ENCODE data around the gene HPS5. TPM values are rescaled to one million over a fixed set of nuclear protein-coding genes. Genes with fewer than 3 reads are reported as not detected.
"Not testable (repeated sequence)": the region's sequence is repeated elsewhere in the genome, so short reads cannot be mapped to it uniquely, and the experiment has no call there.

The HPS5 gene
- total and polyA plus RNA-seq, 5 donors = 6.7 to 13.7 (median 12.5) TPM

- Histone ChIP-seq H3K4me3 (ENCODE audit: low read length) (no peak overlapping the region), H3K27ac (ENCODE audit: low read length) (no peak overlapping the region), H3K27me3 (ENCODE audit: control insufficient read depth, insufficient read depth) (no peaks in the 10 kb centered on the region), H3K4me1 (ENCODE audit: control insufficient read depth, insufficient read depth, low read length) (no peaks in the 10 kb centered on the region), H3K9me3 (ENCODE audit: control insufficient read depth, low read length) (no peaks in the 10 kb centered on the region)
- DNase-seq = no peak
- intact Hi-C loops (cut with DNase I) = no loop called here
- WGBS = 89% methylated on average over 5 of the region's 5 CpGs
- no peak for ATAC-seq
Observed at GRCh38 chr11:18347471-18348125, 25.7 kb upstream of the HPS5 start.

DNA sequence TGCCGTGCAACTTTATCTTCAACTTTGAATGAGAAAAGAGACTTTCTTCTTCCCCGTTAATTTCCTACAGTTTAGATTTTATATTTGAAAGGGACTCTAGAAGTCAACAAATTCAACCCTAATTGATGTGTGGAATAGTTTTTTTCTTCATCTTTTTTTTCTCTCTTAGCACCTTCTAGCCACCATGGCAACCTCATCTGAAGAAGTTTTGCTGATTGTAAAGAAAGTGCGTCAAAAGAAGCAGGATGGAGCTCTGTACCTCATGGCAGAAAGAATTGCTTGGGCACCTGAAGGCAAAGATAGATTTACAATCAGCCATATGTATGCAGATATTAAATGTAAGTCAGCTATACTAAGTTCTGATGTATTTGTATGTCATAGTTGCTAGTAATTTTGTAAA, 11.0 kb upstream of the HPS5 start:
- Histone ChIP-seq H3K9me3 (ENCODE audit: control insufficient read depth, low read length) (no peaks in the 10 kb centered on the region), H3K27me3 (ENCODE audit: control insufficient read depth, insufficient read depth) (no peaks in the 10 kb centered on the region), H3K4me1 (ENCODE audit: control insufficient read depth, insufficient read depth, low read length) (no peaks in the 10 kb centered on the region), H3K27ac (ENCODE audit: low read length) (no peak overlapping the region), H3K4me3 (ENCODE audit: low read length) (no peak overlapping the region)
- 97% methylated on average over 3 of the region's 3 CpGs for WGBS
- ATAC-seq = no peak
- intact Hi-C loops (cut with DNase I) = no loop called here
- no peak for DNase-seq

DNA sequence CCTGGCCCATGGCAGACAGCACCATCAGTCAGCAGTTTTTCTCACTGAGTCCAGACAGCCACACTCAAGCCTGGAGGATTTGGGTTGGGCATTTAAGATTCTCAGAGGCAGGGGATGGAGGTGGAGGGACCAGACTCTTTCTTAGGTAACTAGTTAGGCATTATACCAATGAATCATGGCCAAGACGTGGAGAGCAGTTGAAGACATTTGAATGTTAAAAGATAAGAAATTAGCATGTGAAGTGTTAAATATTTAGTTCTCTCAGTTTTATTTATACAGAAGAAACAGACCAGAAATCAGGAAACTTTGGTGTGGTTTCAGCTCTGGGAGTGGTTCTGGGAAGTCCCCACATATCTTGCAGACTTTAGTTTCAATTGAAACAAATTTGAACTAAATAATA, 10.4 kb upstream of the HPS5 start:
- Histone ChIP-seq H3K9me3 (ENCODE audit: control insufficient read depth, low read length) (no peaks in the 10 kb centered on the region), H3K4me3 (ENCODE audit: low read length) (no peak overlapping the region), H3K27ac (ENCODE audit: low read length) (no peak overlapping the region), H3K4me1 (ENCODE audit: control insufficient read depth, insufficient read depth, low read length) (peaks cover 1% of the 10 kb centered on the region), H3K27me3 (ENCODE audit: control insufficient read depth, insufficient read depth) (no peaks in the 10 kb centered on the region)
- WGBS = 78% methylated on average over 1 of the region's 1 CpG
- ATAC-seq (no peak), DNase-seq (no peak)
- intact Hi-C loops (cut with DNase I) = no loop called here

- 94% methylated on average over 6 of the region's 6 CpGs for WGBS
- H3K27me3 ChIP-seq (ENCODE audit: control insufficient read depth, insufficient read depth) = no peaks in the 10 kb centered on the region
- intact Hi-C loops (cut with DNase I) = no loop called here
- no peaks in the 10 kb centered on the region for H3K9me3 ChIP-seq (ENCODE audit: control insufficient read depth, low read length)
- H3K4me1 ChIP-seq (ENCODE audit: control insufficient read depth, insufficient read depth, low read length) = peaks cover 1% of the 10 kb centered on the region
- H3K27ac ChIP-seq (ENCODE audit: low read length) = no peak overlapping the region
- H3K4me3 ChIP-seq (ENCODE audit: low read length) = no peak overlapping the region
- no peak for DNase-seq
- ATAC-seq = no peak
Observed at GRCh38 chr11:18330921-18331320, 9.0 kb upstream of the HPS5 start.

DNA sequence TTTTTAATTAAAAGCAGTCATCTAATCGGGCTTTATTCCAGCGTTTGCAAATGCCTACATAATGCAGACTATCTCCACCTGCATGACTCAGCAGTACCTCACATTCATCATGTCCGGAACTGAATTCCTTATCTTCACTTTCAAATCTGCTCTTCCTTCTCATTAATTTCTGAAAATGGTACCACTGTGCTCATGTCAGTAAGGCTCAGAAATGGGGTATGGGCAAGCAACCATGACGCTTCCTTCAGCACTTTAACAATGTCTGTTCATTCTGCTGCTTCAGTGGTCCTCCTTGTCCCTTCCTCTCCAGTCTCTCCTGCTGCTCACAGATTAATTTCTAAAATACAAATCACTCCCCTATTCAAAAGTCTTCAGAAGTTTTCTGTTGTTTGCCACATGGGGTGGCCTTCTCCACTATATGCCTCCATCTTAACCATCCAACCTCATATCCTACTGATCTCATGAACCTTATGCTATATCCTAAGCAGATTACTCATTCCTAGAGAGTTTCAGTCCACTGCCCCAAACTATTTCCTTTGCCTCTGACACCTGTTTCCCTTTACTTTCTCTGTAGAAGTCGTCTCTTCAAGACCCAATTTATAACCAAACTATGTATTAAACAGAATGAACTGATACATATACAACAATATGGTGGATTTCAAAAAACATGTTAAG, 7.4 kb upstream of the HPS5 start:
- no peak for ATAC-seq
- intact Hi-C loops (cut with DNase I) = loop anchor here in 1 of 4 donors (10.0 kb wide), 1 partner anchor 195 kb away; the partner anchor contains the start of gene TSG101
- Histone ChIP-seq H3K9me3 (ENCODE audit: control insufficient read depth, low read length) (no peaks in the 10 kb centered on the region), H3K27ac (ENCODE audit: low read length) (no peak overlapping the region), H3K4me1 (ENCODE audit: control insufficient read depth, insufficient read depth, low read length) (peaks cover 3% of the 10 kb centered on the region), H3K27me3 (ENCODE audit: control insufficient read depth, insufficient read depth) (no peaks in the 10 kb centered on the region), H3K4me3 (ENCODE audit: low read length) (no peak overlapping the region)
- no peak for DNase-seq
- WGBS = 73% methylated on average over 5 of the region's 5 CpGs

GRCh38 chr11:18324381-18324780, 2.4 kb upstream of the HPS5 start:
- no peak overlapping the region for H3K27ac ChIP-seq (ENCODE audit: low read length)
- H3K9me3 ChIP-seq (ENCODE audit: control insufficient read depth, low read length) = no peaks in the 10 kb centered on the region
- peaks cover 7% of the 10 kb centered on the region for H3K4me1 ChIP-seq (ENCODE audit: control insufficient read depth, insufficient read depth, low read length)
- 52% methylated on average over 1 of the region's 1 CpG for WGBS
- no peak overlapping the region for H3K4me3 ChIP-seq (ENCODE audit: low read length)
- H3K27me3 ChIP-seq (ENCODE audit: control insufficient read depth, insufficient read depth) = no peaks in the 10 kb centered on the region
- no peak for DNase-seq
- no peak for ATAC-seq
- intact Hi-C loops (cut with DNase I) = loop anchor here in 2 of 4 donors (5.0 to 10.0 kb wide), 2 partner anchors 73 to 200 kb away; partner anchors contain the start of gene TSG101 (in 1 of the 2)

- not testable (repeated sequence) for H3K4me3 ChIP-seq (ENCODE audit: low read length); H3K4me1 ChIP-seq (ENCODE audit: control insufficient read depth, insufficient read depth, low read length); H3K27me3 ChIP-seq (ENCODE audit: control insufficient read depth, insufficient read depth); H3K27ac ChIP-seq (ENCODE audit: low read length); DNase-seq; ATAC-seq; H3K9me3 ChIP-seq (ENCODE audit: control insufficient read depth, low read length)
- 91% methylated on average over 11 of the region's 11 CpGs for WGBS
- intact Hi-C loops (cut with DNase I) = loop anchor here in 2 of 4 donors (5.0 to 10.0 kb wide), 2 partner anchors 73 to 201 kb away; partner anchors contain the start of gene TSG101 (in 1 of the 2)
Observed at GRCh38 chr11:18323881-18324280, 1.9 kb upstream of the HPS5 start.

DNA sequence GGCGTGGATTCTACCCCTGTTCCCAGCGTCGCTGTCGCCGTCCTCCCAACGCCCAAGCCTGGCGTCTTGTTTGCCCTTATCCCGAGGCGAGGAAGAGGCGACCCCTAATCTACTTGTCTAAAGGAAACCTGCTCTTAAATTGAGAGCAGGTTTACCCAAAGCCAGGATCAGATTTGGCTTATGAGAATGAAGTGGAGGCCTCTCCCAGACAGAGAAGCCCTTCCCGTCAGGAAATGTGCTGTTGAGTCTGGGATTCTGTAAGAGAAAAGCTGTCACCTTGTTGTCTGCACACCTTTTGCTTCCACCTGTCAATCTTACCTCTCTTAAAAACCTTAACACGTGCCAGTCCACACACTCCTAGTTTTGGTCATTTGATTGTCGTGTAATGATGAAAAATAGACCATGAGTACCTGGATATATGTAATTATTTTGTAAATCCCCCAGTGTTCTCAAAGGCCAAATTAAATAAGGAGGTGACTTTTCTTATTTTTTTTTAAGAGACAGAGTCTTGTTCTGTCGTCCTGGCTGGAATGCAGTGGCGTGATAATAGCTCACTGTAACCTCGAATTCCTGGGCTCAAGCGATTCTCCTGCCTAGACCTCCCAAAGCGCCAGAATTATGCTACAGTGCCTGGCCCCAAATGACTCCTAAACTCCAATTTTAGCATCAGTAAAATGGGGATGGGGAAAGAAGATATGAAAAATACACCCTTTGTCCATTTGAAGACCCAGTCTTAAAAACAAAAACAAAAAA, 1.1 kb upstream of the HPS5 start:
- H3K4me1 ChIP-seq (ENCODE audit: control insufficient read depth, insufficient read depth, low read length) = peaks cover 7% of the 10 kb centered on the region

GRCh38 chr11:18321578-18321968, 367 bp downstream of the HPS5 start:
- Histone ChIP-seq H3K27me3 (ENCODE audit: control insufficient read depth, insufficient read depth) (no peaks in the 10 kb centered on the region), H3K9me3 (ENCODE audit: control insufficient read depth, low read length) (no peaks in the 10 kb centered on the region), H3K4me1 (ENCODE audit: control insufficient read depth, insufficient read depth, low read length) (peaks cover 5% of the 10 kb centered on the region), H3K4me3 (ENCODE audit: low read length) (peak overlapping the region; percentile 80), H3K27ac (ENCODE audit: low read length) (peak overlapping the region; percentile 65)
- WGBS = 6% methylated on average over 4 of the region's 4 CpGs
- DNase-seq = no peak
- peak in 1 of 2 donors; percentile 3 for ATAC-seq
- intact Hi-C loops (cut with DNase I) = loop anchor here in 2 of 4 donors (5.0 to 10.0 kb wide), 2 partner anchors 76 to 203 kb away; partner anchors contain the start of gene TSG101 (in 1 of the 2)

More for the DNA sequence above, 1.1 kb upstream of the HPS5 start:
- ATAC-seq = no peak
- no peaks in the 10 kb centered on the region for H3K9me3 ChIP-seq (ENCODE audit: control insufficient read depth, low read length)
- intact Hi-C loops (cut with DNase I) = loop anchor here in 2 of 4 donors (5.0 to 10.0 kb wide), 2 partner anchors 74 to 202 kb away; partner anchors contain the start of gene TSG101 (in 1 of the 2)
- no peaks in the 10 kb centered on the region for H3K27me3 ChIP-seq (ENCODE audit: control insufficient read depth, insufficient read depth)
- peak overlapping the region; percentile 7 for H3K27ac ChIP-seq (ENCODE audit: low read length)
- peak overlapping the region; percentile 80 for H3K4me3 ChIP-seq (ENCODE audit: low read length)
- no peak for DNase-seq
- WGBS = 11% methylated on average over 18 of the region's 18 CpGs

DNA sequence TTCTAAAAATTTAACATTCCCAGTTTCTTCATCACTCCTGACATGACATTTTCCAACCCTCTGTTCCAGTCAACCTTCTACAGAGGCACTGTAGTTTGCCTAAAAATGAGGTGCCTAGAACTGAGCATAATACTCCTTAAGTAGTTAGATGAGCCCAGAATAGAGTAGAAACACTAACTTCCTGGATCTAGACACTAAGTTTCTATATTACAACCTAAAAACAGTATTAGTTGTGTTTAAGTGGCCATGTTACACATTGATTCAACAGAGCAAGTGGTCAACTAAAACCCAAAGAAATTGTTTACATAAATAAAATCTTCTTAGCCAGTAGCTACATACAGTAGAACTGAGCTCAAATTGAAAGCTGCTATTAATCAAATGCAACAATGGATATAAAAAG, 1.3 kb downstream of the HPS5 start:
- no peak for ATAC-seq
- Histone ChIP-seq H3K9me3 (ENCODE audit: control insufficient read depth, low read length) (no peaks in the 10 kb centered on the region), H3K27me3 (ENCODE audit: control insufficient read depth, insufficient read depth) (no peaks in the 10 kb centered on the region), H3K4me3 (ENCODE audit: low read length) (no peak overlapping the region), H3K4me1 (ENCODE audit: control insufficient read depth, insufficient read depth, low read length) (peaks cover 5% of the 10 kb centered on the region), H3K27ac (ENCODE audit: low read length) (no peak overlapping the region)
- intact Hi-C loops (cut with DNase I) = loop anchor here in 2 of 4 donors (5.0 to 10.0 kb wide), 2 partner anchors 77 to 204 kb away; partner anchors contain the start of gene TSG101 (in 1 of the 2)
- no peak for DNase-seq

All from right cardiac atrium (tissue), 5 donors.